Measurements from ENCODE around the gene SPACA7.

The SPACA7 gene

GRCh38 chr13:112455476-112456059 is 79.4 kb downstream of the SPACA7 start:
- no peak overlapping the region for H3K4me3 Mint-ChIP-seq
- H3K27me3 Mint-ChIP-seq, result peaks cover 38% of the 10 kb centered on the region
- no peak overlapping the region for H3K27ac Mint-ChIP-seq
- H3K4me1 Mint-ChIP-seq, result no peaks in the 10 kb centered on the region
- ATAC-seq (no peak), DNase-seq (no peak)
- H3K9me3 Mint-ChIP-seq, result peaks cover 8 to 16% of the 10 kb centered on the region in 2 donors

- Mint-ChIP-seq H3K4me1 (no peaks in the 10 kb centered on the region), H3K27me3 (peaks cover 30% of the 10 kb centered on the region), H3K27ac (no peak overlapping the region), H3K9me3 (peaks cover 8 to 16% of the 10 kb centered on the region in 2 donors), H3K4me3 (no peak overlapping the region)
- DNase-seq (no peak), ATAC-seq (no peak)
Observed at GRCh38 chr13:112456138-112457056, 80.2 kb downstream of the SPACA7 start.

DNA sequence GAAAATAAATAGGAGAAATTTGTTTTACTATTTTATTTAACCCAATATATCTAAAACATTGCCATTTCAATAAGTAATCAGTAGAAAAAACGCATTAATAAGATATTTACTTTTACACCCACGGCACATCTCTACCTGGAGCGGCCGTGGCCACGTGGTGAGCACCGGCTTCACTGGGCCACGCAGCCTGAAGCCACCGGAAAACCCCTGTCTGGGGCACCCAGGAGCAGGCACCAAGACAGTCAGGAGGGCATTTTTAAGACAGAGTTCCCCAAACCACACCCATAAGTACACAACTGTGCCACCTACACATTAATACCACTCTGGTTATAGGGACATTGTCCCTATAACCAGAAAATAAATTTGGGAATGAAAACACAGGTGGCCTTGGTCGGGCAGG is 80.9 kb downstream of the SPACA7 start:
- Mint-ChIP-seq H3K9me3 (peaks cover 10 to 19% of the 10 kb centered on the region in 2 donors), H3K27me3 (peaks cover 34% of the 10 kb centered on the region), H3K4me3 (no peak overlapping the region), H3K4me1 (no peaks in the 10 kb centered on the region), H3K27ac (no peak overlapping the region)
- no peak for ATAC-seq
- no peak for DNase-seq

- DNase-seq, result no peak
- H3K9me3 Mint-ChIP-seq, result peaks cover 14 to 23% of the 10 kb centered on the region in 2 donors
- peaks cover 38% of the 10 kb centered on the region for H3K27me3 Mint-ChIP-seq
- no peak for ATAC-seq
- H3K4me3 Mint-ChIP-seq, result no peak overlapping the region
- H3K27ac Mint-ChIP-seq, result no peak overlapping the region
- no peaks in the 10 kb centered on the region for H3K4me1 Mint-ChIP-seq
Observed at GRCh38 chr13:112457485-112457884, 81.3 kb downstream of the SPACA7 start.

DNA sequence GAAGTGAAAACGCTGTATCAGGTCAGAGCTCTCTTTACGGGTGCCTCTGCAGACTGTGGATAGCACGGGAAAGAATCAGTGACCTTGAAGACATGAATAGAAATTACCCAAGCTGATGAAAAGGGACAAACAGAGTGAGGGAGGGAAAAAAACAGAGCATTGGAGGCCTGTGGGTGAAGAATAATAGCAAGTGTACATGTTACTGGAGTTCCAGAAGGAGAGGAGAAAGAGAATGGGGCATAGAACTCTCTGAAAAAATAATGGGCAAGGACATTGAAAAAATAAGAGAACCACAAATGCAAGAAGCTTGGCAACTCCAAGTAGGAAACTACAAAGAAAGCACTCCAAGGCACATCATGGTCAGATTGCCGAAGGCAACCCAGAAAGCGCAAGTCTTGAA is 86.3 kb downstream of the SPACA7 start:
- Mint-ChIP-seq H3K4me1 (no peaks in the 10 kb centered on the region), H3K27me3 (peaks cover 34% of the 10 kb centered on the region), H3K27ac (no peak overlapping the region), H3K4me3 (no peak overlapping the region), H3K9me3 (peaks cover 16 to 25% of the 10 kb centered on the region in 2 donors)
- no peak for ATAC-seq
- DNase-seq, result no peak

- ATAC-seq (no peak), DNase-seq (no peak)
- no peak overlapping the region for H3K4me3 Mint-ChIP-seq
- H3K27me3 Mint-ChIP-seq, result peaks cover 29% of the 10 kb centered on the region
- H3K4me1 Mint-ChIP-seq, result no peaks in the 10 kb centered on the region
- H3K27ac Mint-ChIP-seq, result no peak overlapping the region
- peaks cover 12 to 14% of the 10 kb centered on the region in 2 donors for H3K9me3 Mint-ChIP-seq
Observed at GRCh38 chr13:112464720-112465119, 88.6 kb downstream of the SPACA7 start.

DNA sequence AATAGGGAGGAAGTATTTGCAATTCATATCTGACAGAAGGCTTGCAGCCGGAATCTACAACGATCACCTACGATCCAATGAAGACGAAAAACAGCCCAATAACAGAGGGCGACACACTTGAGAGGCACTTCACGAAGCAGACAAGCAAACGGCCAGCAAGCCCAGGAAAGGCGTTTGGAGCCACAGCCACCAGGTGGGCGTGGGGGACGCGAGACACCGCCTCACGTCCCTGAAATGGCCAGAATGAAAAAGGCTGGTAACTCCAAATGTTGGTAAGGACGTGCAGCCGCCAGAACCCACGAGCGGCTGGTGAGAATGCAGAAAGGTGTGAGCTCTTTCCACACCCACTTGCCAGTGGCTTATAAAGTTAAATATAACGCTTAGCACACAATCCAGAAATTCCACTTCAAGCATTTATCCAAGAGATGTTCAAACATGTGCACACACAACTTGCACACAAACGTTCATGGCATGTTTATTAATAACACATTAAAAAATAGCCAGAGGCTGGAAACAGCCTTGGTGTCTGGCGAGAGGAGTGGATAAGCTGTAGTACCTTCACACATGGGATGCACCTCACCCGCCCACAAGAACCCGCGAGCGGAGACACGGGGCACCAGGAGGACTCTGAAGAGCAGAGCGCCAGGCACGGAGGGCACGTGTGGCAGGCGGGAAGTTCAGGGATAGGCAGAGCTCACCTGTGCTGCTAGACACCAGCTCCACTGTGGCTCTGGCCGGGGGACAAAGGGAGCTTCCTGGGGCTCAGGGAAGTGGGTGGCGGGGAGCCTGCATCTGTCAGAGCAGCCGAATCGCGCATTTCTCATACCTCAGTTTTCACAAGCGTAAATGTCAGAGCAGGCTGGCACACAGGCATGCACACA is 89.3 kb downstream of the SPACA7 start:
- DNase-seq, result no peak
- peaks cover 8% of the 10 kb centered on the region in 2 donors for H3K9me3 Mint-ChIP-seq
- ATAC-seq, result no peak
- no peaks in the 10 kb centered on the region for H3K4me1 Mint-ChIP-seq
- H3K27ac Mint-ChIP-seq, result peak overlapping the region in 1 of 2 donors; percentile 5
- H3K27me3 Mint-ChIP-seq, result peaks cover 25% of the 10 kb centered on the region
- H3K4me3 Mint-ChIP-seq, result no peak overlapping the region

DNA sequence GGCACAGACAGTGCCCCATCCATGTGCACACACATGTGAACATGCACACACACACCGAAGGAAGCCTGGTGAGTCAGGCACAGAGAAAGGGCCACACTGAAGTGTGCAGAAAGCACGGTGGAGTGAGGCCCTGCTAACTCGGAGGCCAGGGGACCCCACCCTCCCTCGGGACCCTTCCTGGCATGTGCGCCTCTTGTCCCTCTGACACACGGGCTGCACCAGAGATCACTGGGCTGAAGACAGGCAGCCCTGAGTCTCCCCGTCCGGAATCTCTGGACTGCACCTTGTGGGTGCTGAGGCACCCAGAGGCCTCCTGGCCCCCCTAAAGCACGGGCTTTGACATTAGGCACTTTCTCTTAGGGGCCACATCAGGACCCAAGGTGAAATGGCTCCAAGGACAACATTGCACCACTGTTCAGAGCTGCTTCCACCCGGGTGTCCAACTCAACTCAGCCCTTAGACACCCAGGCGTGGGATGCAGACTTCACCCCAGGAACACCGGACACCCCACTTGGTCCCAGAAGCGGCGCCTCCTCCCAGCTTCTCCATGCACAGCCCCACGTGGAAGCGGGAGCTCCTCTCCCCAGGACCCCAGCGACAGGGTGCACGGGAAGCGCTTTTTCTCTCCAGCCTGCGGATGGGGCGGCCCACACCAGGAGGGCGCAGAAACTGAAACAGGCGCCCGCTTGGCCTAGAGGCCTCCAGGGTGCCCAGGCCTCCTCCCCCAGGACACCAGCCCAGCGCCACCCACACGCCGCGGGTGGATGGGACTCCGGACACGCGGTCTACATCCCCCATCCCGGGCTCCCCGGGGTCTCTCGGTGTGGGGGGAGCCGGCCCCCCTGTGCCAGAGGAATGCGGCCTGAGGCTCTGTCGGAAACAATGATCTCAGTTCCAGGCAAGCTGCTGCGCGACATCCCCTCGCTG is 90.2 kb downstream of the SPACA7 start:
- H3K4me1 Mint-ChIP-seq, result no peaks in the 10 kb centered on the region
- no peak overlapping the region for H3K27ac Mint-ChIP-seq
- peaks cover 25% of the 10 kb centered on the region for H3K27me3 Mint-ChIP-seq
- H3K4me3 Mint-ChIP-seq, result no peak overlapping the region
- peak; percentile 55 for ATAC-seq
- H3K9me3 Mint-ChIP-seq, result peaks cover 8% of the 10 kb centered on the region in 2 donors
- DNase-seq, result no peak

- Mint-ChIP-seq H3K4me3 (no peak overlapping the region), H3K27ac (no peak overlapping the region), H3K4me1 (no peaks in the 10 kb centered on the region), H3K27me3 (peaks cover 19% of the 10 kb centered on the region), H3K9me3 (peaks cover 5 to 6% of the 10 kb centered on the region in 2 donors)
- ATAC-seq, result no peak
- no peak for DNase-seq
Observed at GRCh38 chr13:112467236-112467635, 91.1 kb downstream of the SPACA7 start.

DNA sequence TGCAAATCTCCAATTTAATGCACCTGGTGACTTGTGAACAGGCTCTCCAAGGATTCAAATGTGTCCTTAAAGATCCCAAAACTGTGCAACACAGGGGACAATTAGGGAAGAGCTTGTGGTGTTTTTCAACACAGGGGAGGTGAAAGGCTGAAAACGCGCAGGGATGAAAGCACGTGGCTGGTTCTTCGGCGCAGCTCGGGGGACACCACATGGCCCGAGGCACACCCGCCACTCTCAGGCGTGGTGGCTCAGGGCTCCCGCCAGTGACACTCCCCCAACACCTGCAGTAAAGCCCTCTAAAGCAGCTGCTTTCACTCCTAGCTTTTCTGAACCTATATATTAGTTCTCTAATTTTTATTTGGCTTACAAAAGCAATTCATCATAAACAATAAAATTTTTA is 91.9 kb downstream of the SPACA7 start:
- peaks cover 12% of the 10 kb centered on the region for H3K27me3 Mint-ChIP-seq
- H3K27ac Mint-ChIP-seq, result no peak overlapping the region
- no peak overlapping the region for H3K4me3 Mint-ChIP-seq
- ATAC-seq (no peak), DNase-seq (no peak)
- H3K9me3 Mint-ChIP-seq, result peaks cover 0 to 9% of the 10 kb centered on the region in 2 donors
- H3K4me1 Mint-ChIP-seq, result no peaks in the 10 kb centered on the region

- peaks cover 0 to 9% of the 10 kb centered on the region in 2 donors for H3K9me3 Mint-ChIP-seq
- H3K27ac Mint-ChIP-seq, result no peak overlapping the region
- peaks cover under 1% of the 10 kb centered on the region for H3K27me3 Mint-ChIP-seq
- DNase-seq, result no peak
- no peak overlapping the region for H3K4me3 Mint-ChIP-seq
- ATAC-seq, result no peak
- H3K4me1 Mint-ChIP-seq, result no peaks in the 10 kb centered on the region
Observed at GRCh38 chr13:112469071-112469745, 93.1 kb downstream of the SPACA7 start.

- Mint-ChIP-seq H3K4me3 (no peak overlapping the region), H3K27me3 (no peaks in the 10 kb centered on the region), H3K4me1 (no peaks in the 10 kb centered on the region), H3K9me3 (peaks cover 0 to 9% of the 10 kb centered on the region in 2 donors), H3K27ac (no peak overlapping the region)
- no peak for DNase-seq
- no peak for ATAC-seq
Observed at GRCh38 chr13:112473818-112474217, 97.7 kb downstream of the SPACA7 start.

- Mint-ChIP-seq H3K27me3 (no peaks in the 10 kb centered on the region), H3K9me3 (peaks cover 0 to 9% of the 10 kb centered on the region in 2 donors), H3K4me1 (no peaks in the 10 kb centered on the region), H3K4me3 (no peak overlapping the region), H3K27ac (no peak overlapping the region)
- no peak for ATAC-seq
- DNase-seq, result no peak
Observed at GRCh38 chr13:112474869-112475268, 98.7 kb downstream of the SPACA7 start.

DNA sequence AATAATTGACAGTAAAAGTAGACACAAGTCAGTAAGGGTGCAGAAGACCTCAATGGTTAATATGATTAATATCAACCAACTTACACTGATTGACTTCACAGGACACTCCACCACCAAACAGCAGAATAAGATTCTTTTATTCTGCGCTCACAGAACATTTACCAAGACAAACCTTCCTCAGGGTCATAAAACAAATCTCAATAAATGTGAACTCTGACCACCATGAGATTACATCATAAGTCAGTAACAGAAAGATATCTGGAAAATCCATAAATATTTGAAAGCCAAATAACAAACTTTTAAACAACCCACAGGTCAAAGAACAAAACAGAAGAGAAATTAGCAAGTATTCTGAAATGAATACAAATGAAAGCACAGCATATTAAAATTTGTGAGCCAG is 99.7 kb downstream of the SPACA7 start:
- Mint-ChIP-seq H3K4me3 (no peak overlapping the region), H3K4me1 (no peaks in the 10 kb centered on the region), H3K27ac (no peak overlapping the region), H3K9me3 (peaks cover 0 to 9% of the 10 kb centered on the region in 2 donors), H3K27me3 (no peaks in the 10 kb centered on the region)
- DNase-seq (no peak), ATAC-seq (no peak)

Data from stimulated activated naive CD8-positive, alpha-beta T cell treated with anti-CD3 and anti-CD28 coated beads, Interleukin-15, amount 100 ng/mL, for 72 hours (primary cell).